ENCODE data around the gene RBM33. TPM values are rescaled to one million over a fixed set of nuclear protein-coding genes. Genes with fewer than 3 reads are reported as not detected.

RBM33 gene
- total RNA-seq, 1 donor from 2014 or later = 62.8 TPM

GRCh38 chr7:155744971-155745683, 100.7 kb downstream of the RBM33 start:
- Histone ChIP-seq H3K9me3 (no peaks in the 10 kb centered on the region), H3K4me3 (no peak overlapping the region), H3K4me1 (peaks cover 15% of the 10 kb centered on the region), H3K27ac (no peak overlapping the region), H3K36me3 (peaks cover 93% of the 10 kb centered on the region), H3K27me3 (no peaks in the 10 kb centered on the region)
- intact Hi-C loops (cut with DNase I) = no loop called here
- ATAC-seq (no peak), DNase-seq (no peak)
- TF ChIP-seq, protein P1, sequence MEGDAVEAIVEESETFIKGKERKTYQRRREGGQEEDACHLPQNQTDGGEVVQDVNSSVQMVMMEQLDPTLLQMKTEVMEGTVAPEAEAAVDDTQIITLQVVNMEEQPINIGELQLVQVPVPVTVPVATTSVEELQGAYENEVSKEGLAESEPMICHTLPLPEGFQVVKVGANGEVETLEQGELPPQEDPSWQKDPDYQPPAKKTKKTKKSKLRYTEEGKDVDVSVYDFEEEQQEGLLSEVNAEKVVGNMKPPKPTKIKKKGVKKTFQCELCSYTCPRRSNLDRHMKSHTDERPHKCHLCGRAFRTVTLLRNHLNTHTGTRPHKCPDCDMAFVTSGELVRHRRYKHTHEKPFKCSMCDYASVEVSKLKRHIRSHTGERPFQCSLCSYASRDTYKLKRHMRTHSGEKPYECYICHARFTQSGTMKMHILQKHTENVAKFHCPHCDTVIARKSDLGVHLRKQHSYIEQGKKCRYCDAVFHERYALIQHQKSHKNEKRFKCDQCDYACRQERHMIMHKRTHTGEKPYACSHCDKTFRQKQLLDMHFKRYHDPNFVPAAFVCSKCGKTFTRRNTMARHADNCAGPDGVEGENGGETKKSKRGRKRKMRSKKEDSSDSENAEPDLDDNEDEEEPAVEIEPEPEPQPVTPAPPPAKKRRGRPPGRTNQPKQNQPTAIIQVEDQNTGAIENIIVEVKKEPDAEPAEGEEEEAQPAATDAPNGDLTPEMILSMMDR (IDR thresholded peaks at IDR 0.05) = no peak

- intact Hi-C loops (cut with DNase I) = no loop called here
- Histone ChIP-seq H3K36me3 (peaks cover 87% of the 10 kb centered on the region), H3K27me3 (no peaks in the 10 kb centered on the region), H3K4me1 (peaks cover 21% of the 10 kb centered on the region), H3K4me3 (no peak overlapping the region), H3K9me3 (no peaks in the 10 kb centered on the region), H3K27ac (no peak overlapping the region)
- TF ChIP-seq, protein P1 (IDR thresholded peaks at IDR 0.05) = no peak
- no peak for DNase-seq
- no peak for ATAC-seq
Observed at GRCh38 chr7:155745737-155746136, 101.3 kb downstream of the RBM33 start.

GRCh38 chr7:155746188-155746587, 101.7 kb downstream of the RBM33 start:
- intact Hi-C loops (cut with DNase I) = no loop called here
- peaks cover 25% of the 10 kb centered on the region for H3K4me1 ChIP-seq
- ATAC-seq (no peak), DNase-seq (no peak)
- no peak overlapping the region for H3K4me3 ChIP-seq
- no peaks in the 10 kb centered on the region for H3K9me3 ChIP-seq
- H3K27ac ChIP-seq = no peak overlapping the region
- TF ChIP-seq, protein P1 (IDR thresholded peaks at IDR 0.05) = no peak
- H3K36me3 ChIP-seq = peaks cover 82% of the 10 kb centered on the region
- H3K27me3 ChIP-seq = no peaks in the 10 kb centered on the region

- H3K4me1 ChIP-seq = peaks cover 26% of the 10 kb centered on the region
- DNase-seq (no peak), ATAC-seq (no peak)
- H3K4me3 ChIP-seq = no peak overlapping the region
- peaks cover 72% of the 10 kb centered on the region for H3K36me3 ChIP-seq
- H3K9me3 ChIP-seq = no peaks in the 10 kb centered on the region
- intact Hi-C loops (cut with DNase I) = no loop called here
- H3K27ac ChIP-seq = no peak overlapping the region
- TF ChIP-seq, protein P1 (IDR thresholded peaks at IDR 0.05) = no peak
- H3K27me3 ChIP-seq = no peaks in the 10 kb centered on the region
Observed at GRCh38 chr7:155747209-155747608, 102.7 kb downstream of the RBM33 start.

DNA sequence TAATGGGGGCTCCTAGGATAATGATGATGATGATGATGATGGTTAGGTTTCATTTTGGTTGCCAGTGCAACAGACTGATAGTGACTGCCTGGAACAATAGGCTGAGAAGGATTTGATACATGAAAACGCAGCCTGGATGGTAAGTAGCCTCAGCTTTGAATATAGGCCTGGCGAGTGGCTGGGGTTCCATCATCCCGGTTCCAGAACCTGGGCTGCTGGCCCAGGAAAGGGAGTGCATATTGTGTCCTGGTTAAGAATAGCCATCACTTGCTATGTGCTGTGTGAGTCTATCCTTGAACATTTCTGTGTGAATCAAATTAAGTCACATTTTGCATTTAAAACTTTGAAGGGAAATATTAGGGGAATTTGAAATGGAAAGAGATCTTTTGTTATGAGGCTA, 105.1 kb downstream of the RBM33 start:
- Histone ChIP-seq H3K27me3 (no peaks in the 10 kb centered on the region), H3K4me1 (peaks cover 42% of the 10 kb centered on the region), H3K27ac (no peak overlapping the region), H3K4me3 (no peak overlapping the region), H3K9me3 (no peaks in the 10 kb centered on the region), H3K36me3 (peaks cover 48% of the 10 kb centered on the region)
- intact Hi-C loops (cut with DNase I) = no loop called here
- ATAC-seq = no peak
- no peak for DNase-seq
- TF ChIP-seq, protein P1 (IDR thresholded peaks at IDR 0.05) = no peak
